Daoy (cell line): ENCODE results near the gene PCDHB13. TPM values are rescaled to one million over a fixed set of nuclear protein-coding genes. Genes with fewer than 3 reads are reported as not detected.
"Not testable (repeated sequence)": the region's sequence is repeated elsewhere in the genome, so short reads cannot be mapped to it uniquely, and the experiment has no call there.

Source experiments
- DNase-seq: peaks from one replicate; pipeline ENCODE4 v3.0.0-alpha.2; 2015; ENCODE audit warnings: low read depth
- total RNA-seq: library from RNA; depleted of rRNA; stranded (reverse); fragments of >200 nt; shearing (Covaris generic); gene quantifications from 2 replicates; pipeline ENCODE4 v1.2.3, GENCODE V29; 2014

The PCDHB13 gene
- total RNA-seq, 1 experiment from 2014 or later: 2.1 TPM

DNA sequence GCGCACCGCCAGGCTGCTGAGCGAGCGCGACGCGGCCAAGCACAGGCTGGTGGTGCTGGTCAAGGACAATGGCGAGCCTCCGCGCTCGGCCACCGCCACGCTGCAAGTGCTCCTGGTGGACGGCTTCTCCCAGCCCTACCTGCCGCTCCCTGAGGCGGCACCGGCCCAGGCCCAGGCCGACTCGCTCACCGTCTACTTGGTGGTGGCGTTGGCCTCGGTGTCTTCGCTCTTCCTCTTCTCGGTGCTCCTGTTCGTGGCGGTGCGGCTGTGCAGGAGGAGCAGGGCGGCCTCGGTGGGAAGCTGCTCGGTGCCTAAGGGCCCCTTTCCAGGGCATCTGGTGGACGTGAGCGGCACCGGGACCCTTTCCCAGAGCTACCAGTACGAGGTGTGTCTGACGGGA lies 12.1 kb upstream of the PCDHB13 start:
- DNase-seq: not testable (repeated sequence)

DNA sequence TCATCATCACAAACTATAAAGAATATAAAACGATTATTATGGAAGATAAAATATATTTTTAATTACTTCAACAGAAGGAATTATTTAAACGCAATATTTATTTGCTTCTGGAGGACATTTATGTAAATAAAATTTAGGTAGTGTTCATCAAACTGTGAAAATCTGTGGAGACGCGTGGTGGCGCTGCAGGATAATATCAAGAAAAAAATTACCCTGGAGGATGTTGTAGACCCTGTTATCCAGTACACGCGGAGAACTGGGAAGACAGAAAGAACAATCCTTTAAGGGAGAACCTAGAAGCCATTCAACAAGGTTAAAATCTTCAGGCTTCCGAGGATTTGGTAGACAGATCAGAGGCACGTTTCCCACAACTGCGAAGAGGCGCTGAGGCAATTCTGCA lies 5.2 kb upstream of the PCDHB13 start, which contains the start of gene PCDHB12:
TSS of gene PCDHB12 (plus strand) at position 242 of the 400 bp plus-strand sequence. CDS start 189 bp downstream, outside the sequence.
- DNase-seq: peak; percentile 56

DNA sequence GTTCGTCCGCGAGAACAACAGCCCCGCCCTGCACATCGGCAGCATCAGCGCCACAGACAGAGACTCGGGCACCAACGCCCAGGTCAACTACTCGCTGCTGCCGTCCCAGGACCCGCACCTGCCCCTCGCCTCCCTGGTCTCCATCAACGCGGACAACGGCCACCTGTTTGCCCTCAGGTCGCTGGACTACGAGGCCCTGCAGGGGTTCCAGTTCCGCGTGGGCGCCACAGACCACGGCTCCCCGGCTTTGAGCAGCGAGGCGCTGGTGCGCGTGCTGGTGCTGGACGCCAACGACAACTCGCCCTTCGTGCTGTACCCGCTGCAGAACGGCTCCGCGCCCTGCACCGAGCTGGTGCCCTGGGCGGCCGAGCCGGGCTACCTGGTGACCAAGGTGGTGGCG lies 3.4 kb upstream of the PCDHB13 start:
- DNase-seq: not testable (repeated sequence)

DNA sequence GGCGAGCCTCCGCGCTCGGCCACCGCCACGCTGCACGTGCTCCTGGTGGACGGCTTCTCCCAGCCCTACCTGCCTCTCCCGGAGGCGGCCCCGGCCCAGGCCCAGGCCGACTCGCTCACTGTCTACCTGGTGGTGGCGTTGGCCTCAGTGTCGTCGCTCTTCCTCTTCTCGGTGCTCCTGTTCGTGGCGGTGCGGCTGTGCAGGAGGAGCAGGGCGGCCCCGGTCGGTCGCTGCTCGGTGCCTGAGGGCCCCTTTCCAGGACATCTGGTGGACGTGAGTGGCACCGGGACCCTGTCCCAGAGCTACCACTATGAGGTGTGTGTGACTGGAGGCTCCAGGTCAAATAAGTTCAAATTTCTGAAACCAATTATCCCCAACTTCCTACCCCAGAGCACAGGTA lies 2.9 kb upstream of the PCDHB13 start:
- DNase-seq: not testable (repeated sequence)

DNA sequence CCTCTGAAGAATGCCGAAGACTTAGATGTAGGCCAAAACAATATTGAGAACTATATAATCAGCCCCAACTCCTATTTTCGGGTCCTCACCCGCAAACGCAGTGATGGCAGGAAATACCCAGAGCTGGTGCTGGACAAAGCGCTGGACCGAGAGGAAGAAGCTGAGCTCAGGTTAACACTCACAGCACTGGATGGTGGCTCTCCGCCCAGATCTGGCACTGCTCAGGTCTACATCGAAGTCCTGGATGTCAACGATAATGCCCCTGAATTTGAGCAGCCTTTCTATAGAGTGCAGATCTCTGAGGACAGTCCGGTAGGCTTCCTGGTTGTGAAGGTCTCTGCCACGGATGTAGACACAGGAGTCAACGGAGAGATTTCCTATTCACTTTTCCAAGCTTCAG lies 864 bp downstream of the PCDHB13 start:
- not testable (repeated sequence) for DNase-seq

DNA sequence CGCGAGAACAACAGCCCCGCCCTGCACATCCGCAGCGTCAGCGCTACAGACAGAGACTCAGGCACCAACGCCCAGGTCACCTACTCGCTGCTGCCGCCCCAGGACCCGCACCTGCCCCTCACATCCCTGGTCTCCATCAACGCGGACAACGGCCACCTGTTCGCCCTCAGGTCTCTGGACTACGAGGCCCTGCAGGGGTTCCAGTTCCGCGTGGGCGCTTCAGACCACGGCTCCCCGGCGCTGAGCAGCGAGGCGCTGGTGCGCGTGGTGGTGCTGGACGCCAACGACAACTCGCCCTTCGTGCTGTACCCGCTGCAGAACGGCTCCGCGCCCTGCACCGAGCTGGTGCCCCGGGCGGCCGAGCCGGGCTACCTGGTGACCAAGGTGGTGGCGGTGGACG lies 1.8 kb downstream of the PCDHB13 start:
- DNase-seq: not testable (repeated sequence)

DNA sequence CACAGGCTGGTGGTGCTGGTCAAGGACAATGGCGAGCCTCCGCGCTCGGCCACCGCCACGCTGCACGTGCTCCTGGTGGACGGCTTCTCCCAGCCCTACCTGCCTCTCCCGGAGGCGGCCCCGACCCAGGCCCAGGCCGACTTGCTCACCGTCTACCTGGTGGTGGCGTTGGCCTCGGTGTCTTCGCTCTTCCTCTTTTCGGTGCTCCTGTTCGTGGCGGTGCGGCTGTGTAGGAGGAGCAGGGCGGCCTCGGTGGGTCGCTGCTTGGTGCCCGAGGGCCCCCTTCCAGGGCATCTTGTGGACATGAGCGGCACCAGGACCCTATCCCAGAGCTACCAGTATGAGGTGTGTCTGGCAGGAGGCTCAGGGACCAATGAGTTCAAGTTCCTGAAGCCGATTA lies 2.3 kb downstream of the PCDHB13 start:
- not testable (repeated sequence) for DNase-seq

DNA sequence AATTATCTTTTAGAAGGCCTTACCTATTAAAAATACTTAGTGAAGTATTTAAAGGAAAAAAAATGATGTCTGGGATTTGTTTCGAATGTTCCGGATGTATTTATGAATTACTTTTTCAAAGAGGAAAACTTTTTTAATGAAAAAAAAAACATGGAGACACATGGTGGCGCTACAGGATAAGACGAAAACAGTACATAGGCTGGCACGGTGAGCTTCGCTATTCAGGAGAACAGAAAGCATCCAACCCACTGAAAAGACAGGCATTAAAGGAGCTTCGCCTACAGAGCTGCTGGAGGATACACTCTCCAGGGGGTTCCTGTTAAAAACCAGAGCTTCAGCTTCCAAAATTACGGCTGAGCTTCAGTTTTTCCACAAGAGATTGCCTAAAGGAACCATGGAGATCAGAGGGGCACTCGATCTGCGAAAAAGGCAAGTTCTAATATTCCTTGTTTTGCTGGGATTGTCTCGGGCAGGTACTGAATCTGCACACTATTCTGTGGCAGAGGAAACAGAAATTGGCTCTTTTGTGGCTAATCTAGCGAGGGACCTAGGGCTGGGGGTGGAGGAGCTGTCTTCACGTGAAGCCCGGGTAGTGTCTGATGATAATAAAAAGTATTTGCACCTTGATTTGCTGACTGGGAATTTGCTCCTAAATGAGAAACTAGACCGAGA lies 9.5 kb downstream of the PCDHB13 start, which contains the start of gene PCDHB14:
TSS of gene PCDHB14 (plus strand) at position 232 of the 672 bp plus-strand sequence. CDS start at position 395, 163 bp downstream.
- DNase-seq: peak; percentile 44

DNA sequence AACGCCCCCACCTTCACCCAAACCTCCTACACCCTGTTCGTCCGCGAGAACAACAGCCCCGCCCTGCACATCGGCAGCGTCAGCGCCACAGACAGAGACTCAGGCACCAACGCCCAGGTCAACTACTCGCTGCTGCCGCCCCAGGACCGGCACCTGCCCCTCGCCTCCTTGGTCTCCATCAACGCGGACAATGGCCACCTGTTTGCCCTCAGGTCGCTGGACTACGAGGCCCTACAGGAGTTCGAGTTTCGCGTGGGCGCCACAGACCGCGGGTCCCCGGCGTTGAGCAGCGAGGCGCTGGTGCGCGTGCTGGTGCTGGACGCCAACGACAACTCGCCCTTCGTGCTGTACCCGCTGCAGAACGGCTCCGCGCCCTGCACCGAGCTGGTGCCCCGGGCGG lies 11.1 kb downstream of the PCDHB13 start:
- not testable (repeated sequence) for DNase-seq

DNA sequence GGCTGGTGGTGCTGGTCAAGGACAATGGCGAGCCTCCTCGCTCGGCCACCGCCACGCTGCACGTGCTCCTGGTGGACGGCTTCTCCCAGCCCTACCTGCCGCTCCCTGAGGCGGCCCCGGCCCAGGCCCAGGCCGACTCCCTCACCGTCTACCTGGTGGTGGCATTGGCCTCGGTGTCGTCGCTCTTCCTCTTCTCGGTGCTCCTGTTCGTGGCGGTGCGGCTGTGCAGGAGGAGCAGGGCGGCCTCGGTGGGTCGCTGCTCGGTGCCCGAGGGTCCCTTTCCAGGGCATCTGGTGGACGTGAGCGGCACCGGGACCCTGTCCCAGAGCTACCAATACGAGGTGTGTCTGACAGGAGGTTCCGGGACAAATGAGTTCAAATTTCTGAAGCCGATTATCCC lies 11.7 kb downstream of the PCDHB13 start:
- not testable (repeated sequence) for DNase-seq

DNA sequence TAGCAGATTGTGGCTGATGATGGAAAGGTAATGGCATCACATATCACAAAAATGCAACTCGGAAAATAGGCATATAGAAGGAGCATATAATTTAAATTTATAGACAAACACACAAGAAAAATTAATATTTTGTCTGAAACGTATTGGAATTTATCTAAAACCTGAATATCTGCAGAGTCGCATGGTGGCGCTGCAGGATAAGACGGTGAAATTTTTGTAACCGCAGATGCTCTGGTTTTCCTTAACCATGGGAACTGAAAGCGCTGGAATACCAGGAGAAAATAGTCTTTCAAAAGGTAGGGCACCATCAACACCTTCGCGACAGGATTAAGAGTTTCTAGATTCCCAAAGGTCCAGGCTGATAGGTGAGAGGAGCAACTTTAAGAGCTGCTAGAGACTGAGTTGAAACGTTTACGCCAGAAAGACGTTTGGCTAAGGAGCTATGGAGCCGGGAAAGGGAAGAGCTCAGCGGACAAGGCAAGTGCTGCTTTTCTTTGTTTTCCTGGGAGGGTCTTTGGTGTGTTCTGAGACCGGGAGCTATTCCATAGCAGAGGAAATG lies 20.5 kb downstream of the PCDHB13 start:
- DNase-seq: peak; percentile 39

DNA sequence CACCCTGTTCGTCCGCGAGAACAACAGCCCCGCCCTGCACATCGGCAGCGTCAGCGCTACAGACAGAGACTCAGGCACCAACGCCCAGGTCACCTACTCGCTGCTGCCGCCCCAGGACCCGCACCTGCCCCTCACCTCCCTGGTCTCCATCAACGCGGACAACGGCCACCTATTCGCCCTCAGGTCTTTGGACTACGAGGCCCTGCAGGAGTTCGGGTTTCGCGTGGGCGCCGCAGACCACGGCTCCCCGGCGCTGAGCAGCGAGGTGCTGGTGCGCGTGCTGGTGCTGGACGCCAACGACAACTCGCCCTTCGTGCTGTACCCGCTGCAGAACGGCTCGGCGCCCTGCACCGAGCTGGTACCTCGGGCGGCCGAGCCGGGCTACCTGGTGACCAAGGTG lies 22.2 kb downstream of the PCDHB13 start:
- not testable (repeated sequence) for DNase-seq

DNA sequence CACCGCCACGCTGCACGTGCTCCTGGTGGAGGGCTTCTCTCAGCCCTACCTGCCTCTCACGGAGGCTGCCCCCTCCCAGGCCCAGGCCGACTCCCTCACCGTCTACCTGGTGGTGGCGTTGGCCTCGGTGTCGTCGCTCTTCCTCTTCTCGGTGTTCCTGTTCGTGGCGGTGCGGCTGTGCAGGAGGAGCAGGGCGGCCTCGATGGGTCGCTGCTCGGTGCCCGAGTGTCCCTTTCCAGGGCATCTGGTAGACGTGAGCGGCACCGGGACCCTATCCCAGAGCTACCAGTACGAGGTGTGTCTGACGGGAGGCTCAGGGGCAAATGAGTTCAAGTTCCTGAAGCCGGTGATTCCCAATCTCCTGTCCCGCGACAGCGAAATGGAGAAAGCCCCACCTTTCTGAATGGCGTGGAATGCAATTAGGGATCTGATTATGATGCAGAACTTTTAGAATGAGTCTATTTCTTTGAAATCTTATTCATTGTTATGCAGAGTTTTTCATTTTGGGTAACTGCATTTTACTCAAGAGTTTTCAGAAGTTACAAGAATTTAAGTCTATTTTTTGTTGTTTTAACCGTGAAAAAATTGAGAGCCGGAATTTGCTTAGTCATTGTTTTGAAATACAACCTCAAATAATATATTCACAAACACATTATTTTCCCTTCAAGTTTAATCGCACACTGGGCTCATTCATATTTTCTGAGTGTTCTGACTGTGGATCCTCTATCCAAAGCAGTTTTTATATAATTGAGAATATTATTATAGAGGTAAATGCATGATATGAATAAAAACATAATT lies 23.0 kb downstream of the PCDHB13 start:
- no peak for DNase-seq

DNA sequence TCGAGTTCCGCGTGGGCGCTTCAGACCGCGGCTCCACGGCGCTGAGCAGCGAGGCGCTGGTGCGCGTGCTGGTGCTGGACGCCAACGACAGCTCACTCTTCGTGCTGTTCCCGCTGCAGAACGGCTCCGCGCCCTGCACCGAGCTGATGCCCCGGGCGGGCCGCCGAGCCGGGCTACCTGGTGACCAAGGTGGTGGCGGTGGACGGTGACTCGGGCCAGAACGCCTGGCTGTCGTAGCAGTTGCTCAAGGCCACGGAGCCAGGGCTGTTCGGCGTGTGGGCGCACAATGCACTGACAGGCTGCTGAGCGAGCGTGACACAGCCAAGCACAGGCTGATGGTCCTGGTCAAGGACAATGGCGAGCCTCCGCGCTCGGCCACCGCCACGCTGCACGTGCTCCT lies 27.8 kb downstream of the PCDHB13 start:
- DNase-seq: no peak

DNA sequence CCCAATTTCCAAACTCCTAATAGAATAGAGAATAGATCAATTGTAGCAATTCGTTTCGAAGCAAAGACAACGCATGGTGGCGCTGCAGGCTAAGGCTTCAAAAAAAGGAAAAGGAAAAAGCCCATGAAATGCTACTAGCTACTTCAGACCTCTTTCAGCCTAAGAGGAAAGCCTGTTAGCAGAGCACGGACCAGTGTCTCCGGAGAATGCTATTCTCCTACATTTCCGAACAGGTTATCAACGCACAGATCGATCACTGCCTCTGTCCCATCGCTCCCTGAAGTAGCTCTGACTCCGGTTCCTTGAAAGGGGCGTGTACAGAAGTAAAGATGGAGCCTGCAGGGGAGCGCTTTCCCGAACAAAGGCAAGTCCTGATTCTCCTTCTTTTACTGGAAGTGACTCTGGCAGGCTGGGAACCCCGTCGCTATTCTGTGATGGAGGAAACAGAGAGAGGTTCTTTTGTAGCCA lies 31.6 kb downstream of the PCDHB13 start, which contains the start of gene PCDHB15:
TSS of gene PCDHB15 (plus strand) at position 146 of the 468 bp plus-strand sequence. CDS start at position 330, 184 bp downstream.
- DNase-seq: peak; percentile 43

DNA sequence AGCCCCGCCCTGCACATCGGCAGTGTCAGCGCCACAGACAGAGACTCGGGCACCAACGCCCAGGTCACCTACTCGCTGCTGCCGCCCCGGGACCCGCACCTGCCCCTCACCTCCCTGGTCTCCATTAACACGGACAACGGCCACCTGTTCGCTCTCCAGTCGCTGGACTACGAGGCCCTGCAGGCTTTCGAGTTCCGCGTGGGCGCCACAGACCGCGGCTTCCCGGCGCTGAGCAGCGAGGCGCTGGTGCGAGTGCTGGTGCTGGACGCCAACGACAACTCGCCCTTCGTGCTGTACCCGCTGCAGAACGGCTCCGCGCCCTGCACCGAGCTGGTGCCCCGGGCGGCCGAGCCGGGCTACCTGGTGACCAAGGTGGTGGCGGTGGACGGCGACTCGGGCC lies 33.3 kb downstream of the PCDHB13 start:
- not testable (repeated sequence) for DNase-seq

DNA sequence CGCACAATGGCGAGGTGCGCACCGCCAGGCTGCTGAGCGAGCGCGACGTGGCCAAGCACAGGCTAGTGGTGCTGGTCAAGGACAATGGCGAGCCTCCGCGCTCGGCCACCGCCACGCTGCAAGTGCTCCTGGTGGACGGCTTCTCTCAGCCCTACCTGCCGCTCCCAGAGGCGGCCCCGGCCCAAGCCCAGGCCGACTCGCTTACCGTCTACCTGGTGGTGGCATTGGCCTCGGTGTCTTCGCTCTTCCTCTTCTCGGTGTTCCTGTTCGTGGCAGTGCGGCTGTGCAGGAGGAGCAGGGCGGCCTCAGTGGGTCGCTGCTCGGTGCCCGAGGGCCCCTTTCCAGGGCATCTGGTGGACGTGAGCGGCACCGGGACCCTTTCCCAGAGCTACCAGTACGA lies 33.7 kb downstream of the PCDHB13 start:
- DNase-seq: not testable (repeated sequence)

DNA sequence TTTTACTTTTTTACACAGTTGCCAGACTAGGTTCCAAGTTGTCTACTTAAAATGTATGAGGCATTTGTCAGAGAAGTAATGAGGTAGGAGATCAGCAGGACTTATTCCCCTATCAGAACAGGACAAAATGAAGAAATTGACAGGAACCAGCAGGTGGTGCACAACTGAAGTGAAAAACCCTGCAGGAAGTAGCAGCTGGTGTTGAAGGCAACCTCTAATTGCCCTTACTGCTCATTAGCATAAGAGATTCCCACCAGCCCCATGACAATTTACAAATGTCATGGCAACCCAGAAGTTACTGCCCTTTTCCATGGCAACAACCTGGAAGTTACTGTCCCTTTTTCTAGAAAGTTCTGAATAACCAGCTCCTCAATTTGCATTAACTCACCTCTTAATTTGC lies 36.9 kb downstream of the PCDHB13 start:
- no peak for DNase-seq

DNA sequence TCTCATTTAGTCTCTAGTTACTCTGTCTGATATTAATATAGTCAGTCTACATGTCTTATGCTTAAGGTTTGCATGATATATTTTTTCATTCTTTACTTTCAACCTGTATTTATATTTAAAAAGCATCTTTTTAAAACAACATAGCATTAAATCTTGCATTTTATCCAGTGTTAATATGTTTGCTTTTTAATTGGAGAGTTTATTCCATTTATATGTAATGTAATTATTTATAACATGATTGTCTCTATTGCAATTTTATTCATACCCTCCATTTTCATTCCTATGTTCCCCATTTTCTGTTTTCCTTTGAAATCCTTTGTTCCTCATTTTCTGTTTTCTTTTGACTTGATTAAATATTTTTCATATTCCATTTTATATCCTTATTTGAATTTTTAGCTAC lies 44.7 kb downstream of the PCDHB13 start:
- no peak for DNase-seq

DNA sequence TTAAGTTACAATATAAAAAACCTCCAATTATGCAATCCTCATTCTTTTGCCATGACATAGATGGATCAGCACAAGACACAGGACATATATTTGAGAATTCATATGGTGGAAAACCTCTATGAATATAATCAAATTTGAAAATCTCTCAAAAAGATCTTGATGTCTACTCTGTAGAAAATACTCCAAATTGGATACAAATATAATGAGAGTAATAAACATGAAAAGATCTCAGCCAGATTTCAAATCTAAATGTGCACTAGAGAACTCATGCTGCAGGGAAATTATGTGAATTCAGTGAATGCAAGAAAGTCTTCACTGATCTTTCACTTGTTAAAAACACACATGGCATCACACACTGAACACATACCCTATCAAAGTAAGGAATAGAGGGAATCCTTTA lies 45.2 kb downstream of the PCDHB13 start:
- no peak for DNase-seq

DNA sequence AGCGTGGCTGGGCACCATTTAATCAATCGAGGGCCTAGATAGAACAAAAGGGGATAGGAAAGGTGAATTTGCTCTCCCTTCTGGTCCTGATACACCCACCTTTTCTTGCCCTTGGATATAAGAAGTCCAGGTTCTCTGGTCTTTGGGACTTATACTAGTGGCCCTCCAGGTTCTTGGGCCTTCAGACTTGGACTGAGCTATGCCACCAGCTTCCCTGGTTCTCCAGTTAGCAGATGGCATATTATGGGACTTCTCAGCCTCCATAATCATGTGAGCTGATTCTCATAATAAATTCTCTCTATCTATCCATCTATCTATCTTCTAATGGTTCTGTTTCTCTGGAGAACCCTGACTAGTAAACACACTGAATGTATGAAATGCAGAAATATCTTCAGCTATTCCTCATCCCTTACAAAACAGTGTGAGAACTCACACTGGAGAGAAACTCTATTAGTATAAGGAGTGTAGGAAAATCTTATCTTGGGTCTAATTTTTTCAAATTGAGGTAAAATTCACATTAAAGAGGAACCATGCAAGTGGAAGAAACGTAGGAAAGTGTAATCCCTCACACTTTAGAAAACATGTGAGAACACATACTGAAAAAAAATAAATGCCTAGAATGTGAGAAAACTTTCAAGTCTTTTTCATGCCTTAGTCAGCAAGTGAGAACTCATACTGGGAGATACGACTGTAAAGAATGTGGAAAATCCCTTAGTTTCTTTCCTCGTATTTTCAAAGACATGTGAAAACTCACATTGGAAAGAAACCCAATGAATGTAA lies 46.9 kb downstream of the PCDHB13 start:
- no peak for DNase-seq

DNA sequence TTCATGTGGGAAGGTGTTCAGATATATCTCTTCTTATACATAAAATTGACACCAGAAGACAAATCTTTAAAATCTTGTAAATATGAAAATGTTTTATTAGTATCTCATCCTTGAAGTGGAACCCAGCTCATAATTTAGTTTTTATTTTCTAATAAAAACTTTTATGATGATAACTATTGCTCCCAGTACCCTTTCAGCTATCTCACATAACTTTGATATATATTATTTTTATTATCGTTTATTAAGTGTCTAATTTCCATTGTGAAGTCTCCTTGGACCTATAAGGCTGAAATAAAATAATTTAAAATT lies 47.5 kb downstream of the PCDHB13 start:
- no peak for DNase-seq
